SK-N-SH treated with all-trans-retinoic acid at 6 μM for 48 hours (cell line): ENCODE results near the gene CARD9.

ENCODE experiments used
- ATAC-seq: fragments of 200-7000 bp; cut with Tn5 transposase; 3 replicates; pipeline ENCODE4 v1.9.1; 2020; ENCODE audit warnings: mild to moderate bottlenecking, moderate library complexity
- ARNTL ChIP-seq: fragments of 450-650 bp; formaldehyde crosslinking; IDR thresholded peaks from 2 replicates; pipeline ENCODE4 v1.5.0; 2020; ENCODE audit warnings: low read depth, mild to moderate bottlenecking, moderate library complexity, borderline replicate concordance
- BACH2 ChIP-seq: fragments of 250-450 bp; sonication (Bioruptor Pico); IDR thresholded peaks from 2 replicates; pipeline ENCODE4 v1.9.0; 2021; ENCODE audit warnings: mild to moderate bottlenecking, borderline replicate concordance
- CREB5 ChIP-seq: fragments of 250-450 bp; sonication (Bioruptor Pico); IDR thresholded peaks from 2 replicates; pipeline ENCODE4 v1.5.1; 2020; ENCODE audit warnings: low read depth, mild to moderate bottlenecking, moderate library complexity
- CSDC2 ChIP-seq: fragments of 250-450 bp; sonication (Bioruptor Pico); IDR thresholded peaks from 2 replicates; pipeline ENCODE4 v1.5.0; 2020; ENCODE audit warnings: mild to moderate bottlenecking, moderate library complexity
- ESRRG ChIP-seq: fragments of 250-450 bp; sonication (Bioruptor Pico); IDR thresholded peaks from 2 replicates; pipeline ENCODE4 v1.6.1; 2021; ENCODE audit warnings: mild to moderate bottlenecking
- GLIS3 ChIP-seq: fragments of 250-450 bp; sonication (Bioruptor Pico); IDR thresholded peaks from 2 replicates; pipeline ENCODE4 v1.5.0; 2020; ENCODE audit warnings: mild to moderate bottlenecking, moderate library complexity
- ISL1 ChIP-seq: fragments of 250-450 bp; sonication (Bioruptor Pico); IDR thresholded peaks from 2 replicates; pipeline ENCODE4 v2.1.2; 2022; ENCODE audit warnings: mild to moderate bottlenecking, moderate library complexity
- OSR1 ChIP-seq: fragments of 250-450 bp; sonication (Bioruptor Pico); IDR thresholded peaks from 2 replicates; pipeline ENCODE4 v1.8.0; 2022; ENCODE audit warnings: moderate library complexity, mild to moderate bottlenecking, inconsistent platforms
- PPARA ChIP-seq: fragments of 250-450 bp; sonication (Bioruptor Pico); IDR thresholded peaks from 2 replicates; pipeline ENCODE4 v1.5.0; 2020; ENCODE audit warnings: mild to moderate bottlenecking, borderline replicate concordance
- SNAI2 ChIP-seq: fragments of 250-450 bp; sonication (Bioruptor Pico); IDR thresholded peaks from 2 replicates; pipeline ENCODE4 v1.5.0; 2020; ENCODE audit warnings: mild to moderate bottlenecking, moderate library complexity
- TCF4 ChIP-seq: fragments of 250-450 bp; sonication (Bioruptor Pico); IDR thresholded peaks from 2 replicates; pipeline ENCODE4 v1.8.0; 2021; ENCODE audit warnings: mild to moderate bottlenecking, moderate library complexity, borderline replicate concordance
- TOX ChIP-seq: fragments of 250-450 bp; sonication (Bioruptor Pico); IDR thresholded peaks from 2 replicates; pipeline ENCODE4 v1.8.0; 2021; ENCODE audit warnings: mild to moderate bottlenecking, moderate library complexity, borderline replicate concordance
- ZC3H10 ChIP-seq: fragments of 250-450 bp; sonication (Bioruptor Pico); IDR thresholded peaks from 2 replicates; pipeline ENCODE4 v1.5.1; 2021; ENCODE audit warnings: mild to moderate bottlenecking, moderate library complexity
- ZFP3 ChIP-seq: fragments of 250-450 bp; sonication (Bioruptor Pico); IDR thresholded peaks from 2 replicates; pipeline ENCODE4 v1.5.0; 2020; ENCODE audit warnings: mild to moderate bottlenecking, moderate library complexity
- ZFP30 ChIP-seq: fragments of 450-650 bp; formaldehyde crosslinking; IDR thresholded peaks from 2 replicates; pipeline ENCODE4 v1.5.0; 2022; ENCODE audit warnings: mild to moderate bottlenecking, moderate library complexity
- ZNF565 ChIP-seq: fragments of 450-650 bp; formaldehyde crosslinking; conservative IDR thresholded peaks from 2 replicates; pipeline ENCODE4 v1.5.0; 2020; ENCODE audit warnings: low read depth, mild to moderate bottlenecking, moderate library complexity
- ZNF70 ChIP-seq: fragments of 450-650 bp; formaldehyde crosslinking; IDR thresholded peaks from 2 replicates; pipeline ENCODE4 v1.5.0; 2020; ENCODE audit warnings: mild to moderate bottlenecking, moderate library complexity
- ZNF8 ChIP-seq: fragments of 450-650 bp; formaldehyde crosslinking; IDR thresholded peaks from 2 replicates; pipeline ENCODE4 v1.5.0; 2020; ENCODE audit warnings: mild to moderate bottlenecking, moderate library complexity
- TF ChIP-seq, protein P1 (sequence below): fragments of 250-450 bp; sonication (Bioruptor Pico); IDR thresholded peaks from 2 replicates; pipeline ENCODE4 v1.5.1; 2021; ENCODE audit warnings: mild to moderate bottlenecking, moderate library complexity
- TF ChIP-seq, protein P2 (sequence below): fragments of 250-450 bp; sonication (Bioruptor Pico); IDR thresholded peaks from 2 replicates; pipeline ENCODE4 v1.8.0; 2021; ENCODE audit warnings: low read depth, mild to moderate bottlenecking, moderate library complexity, borderline replicate concordance
- TF ChIP-seq, protein P3 (sequence below): fragments of 250-450 bp; sonication (Bioruptor Pico); IDR thresholded peaks from 2 replicates; pipeline ENCODE4 v1.5.0; 2020; ENCODE audit warnings: mild to moderate bottlenecking, moderate library complexity

CARD9 gene

DNA sequence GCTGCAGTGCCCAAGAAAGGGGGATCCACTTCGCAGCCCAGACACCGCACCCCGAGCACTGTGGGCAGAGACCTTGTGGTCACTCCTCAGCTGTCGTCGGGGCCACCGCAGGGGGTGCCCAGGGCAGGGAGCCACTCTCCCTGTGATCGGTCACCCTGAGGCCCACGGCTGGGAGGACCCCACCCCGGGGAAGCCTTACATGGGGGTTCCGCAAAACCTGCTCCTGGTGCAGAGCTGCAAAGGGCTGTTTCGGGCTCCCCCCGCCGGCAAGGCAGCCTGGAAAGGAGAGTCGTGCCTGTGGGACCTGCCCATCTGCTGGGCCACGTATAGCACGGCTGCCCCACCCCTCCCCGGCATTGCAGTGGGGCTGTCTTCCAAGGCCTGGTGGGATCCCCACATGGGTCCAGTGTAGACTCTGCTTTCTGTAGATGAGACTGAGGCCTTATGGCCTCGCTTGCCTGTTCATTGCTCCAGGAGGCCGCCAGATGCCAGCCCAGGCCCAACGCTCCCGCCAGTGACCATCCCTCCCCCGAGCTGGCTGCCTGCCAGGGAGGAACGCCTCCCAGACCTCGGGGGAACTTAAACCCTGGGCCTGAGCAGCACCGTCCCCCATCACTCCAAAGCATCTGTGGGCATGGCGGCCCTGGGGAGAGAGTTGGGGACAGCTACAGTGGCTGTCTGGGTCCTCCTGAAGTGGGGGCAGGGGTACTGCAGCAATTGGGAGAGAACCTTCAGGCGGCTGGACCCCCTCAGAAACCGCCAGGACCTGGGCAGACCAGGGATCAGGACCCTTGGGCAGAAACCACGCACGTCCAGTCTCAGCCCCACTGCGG is 8.3 kb downstream of the CARD9 start:
- no peak for ATAC-seq
- no peak for TF ChIP-seq CREB5 (CRISPR knock-in tag)
- TF ChIP-seq TCF4 (CRISPR knock-in tag), result peak; percentile 52; the same call in 1 of the 2 replicates
- no peak for TF ChIP-seq ARNTL (CRISPR knock-in tag)
- TF ChIP-seq, protein P1, sequence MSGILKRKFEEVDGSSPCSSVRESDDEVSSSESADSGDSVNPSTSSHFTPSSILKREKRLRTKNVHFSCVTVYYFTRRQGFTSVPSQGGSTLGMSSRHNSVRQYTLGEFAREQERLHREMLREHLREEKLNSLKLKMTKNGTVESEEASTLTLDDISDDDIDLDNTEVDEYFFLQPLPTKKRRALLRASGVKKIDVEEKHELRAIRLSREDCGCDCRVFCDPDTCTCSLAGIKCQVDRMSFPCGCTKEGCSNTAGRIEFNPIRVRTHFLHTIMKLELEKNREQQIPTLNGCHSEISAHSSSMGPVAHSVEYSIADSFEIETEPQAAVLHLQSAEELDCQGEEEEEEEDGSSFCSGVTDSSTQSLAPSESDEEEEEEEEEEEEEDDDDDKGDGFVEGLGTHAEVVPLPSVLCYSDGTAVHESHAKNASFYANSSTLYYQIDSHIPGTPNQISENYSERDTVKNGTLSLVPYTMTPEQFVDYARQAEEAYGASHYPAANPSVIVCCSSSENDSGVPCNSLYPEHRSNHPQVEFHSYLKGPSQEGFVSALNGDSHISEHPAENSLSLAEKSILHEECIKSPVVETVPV (CRISPR knock-in tag), result no peak
- no peak for TF ChIP-seq BACH2 (CRISPR knock-in tag)

GRCh38 chr9:136363949-136364748 is 9.3 kb downstream of the CARD9 start:
- ATAC-seq, result no peak
- TF ChIP-seq BACH2 (CRISPR knock-in tag) (no peak), TOX (CRISPR knock-in tag) (no peak), ZFP3 (no peak), ZNF565 (CRISPR knock-in tag) (no peak), ISL1 (CRISPR knock-in tag) (no peak), TCF4 (CRISPR knock-in tag) (no peak), ESRRG (CRISPR knock-in tag) (no peak), ZC3H10 (CRISPR knock-in tag) (no peak), CSDC2 (CRISPR knock-in tag) (no peak), OSR1 (CRISPR knock-in tag) (no peak), PPARA (CRISPR knock-in tag) (no peak), GLIS3 (CRISPR knock-in tag) (no peak), SNAI2 (CRISPR knock-in tag) (no peak), ZNF8 (no peak)
- TF ChIP-seq, protein P1 (CRISPR knock-in tag), result no peak

- TF ChIP-seq ARNTL (CRISPR knock-in tag), result 0 out of 2 replicates have a peak, but pooled peaks have one; percentile 30
- TF ChIP-seq ZFP3, result no peak
- TF ChIP-seq, protein P2, sequence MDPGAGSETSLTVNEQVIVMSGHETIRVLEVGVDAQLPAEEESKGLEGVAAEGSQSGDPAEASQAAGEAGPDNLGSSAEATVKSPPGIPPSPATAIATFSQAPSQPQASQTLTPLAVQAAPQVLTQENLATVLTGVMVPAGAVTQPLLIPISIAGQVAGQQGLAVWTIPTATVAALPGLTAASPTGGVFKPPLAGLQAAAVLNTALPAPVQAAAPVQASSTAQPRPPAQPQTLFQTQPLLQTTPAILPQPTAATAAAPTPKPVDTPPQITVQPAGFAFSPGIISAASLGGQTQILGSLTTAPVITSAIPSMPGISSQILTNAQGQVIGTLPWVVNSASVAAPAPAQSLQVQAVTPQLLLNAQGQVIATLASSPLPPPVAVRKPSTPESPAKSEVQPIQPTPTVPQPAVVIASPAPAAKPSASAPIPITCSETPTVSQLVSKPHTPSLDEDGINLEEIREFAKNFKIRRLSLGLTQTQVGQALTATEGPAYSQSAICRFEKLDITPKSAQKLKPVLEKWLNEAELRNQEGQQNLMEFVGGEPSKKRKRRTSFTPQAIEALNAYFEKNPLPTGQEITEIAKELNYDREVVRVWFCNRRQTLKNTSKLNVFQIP (CRISPR knock-in tag), result peak; percentile 73; the same call in 1 of the 2 replicates
- no peak for TF ChIP-seq CSDC2 (CRISPR knock-in tag)
- TF ChIP-seq TCF4 (CRISPR knock-in tag), result no peak
- TF ChIP-seq ZC3H10 (CRISPR knock-in tag), result peak; percentile 10; the same call in 1 of the 2 replicates
- no peak for TF ChIP-seq CREB5 (CRISPR knock-in tag)
- 0 out of 2 replicates have a peak, but pooled peaks have one; percentile 12 for TF ChIP-seq ZNF70 (CRISPR knock-in tag)
- TF ChIP-seq, protein P3, sequence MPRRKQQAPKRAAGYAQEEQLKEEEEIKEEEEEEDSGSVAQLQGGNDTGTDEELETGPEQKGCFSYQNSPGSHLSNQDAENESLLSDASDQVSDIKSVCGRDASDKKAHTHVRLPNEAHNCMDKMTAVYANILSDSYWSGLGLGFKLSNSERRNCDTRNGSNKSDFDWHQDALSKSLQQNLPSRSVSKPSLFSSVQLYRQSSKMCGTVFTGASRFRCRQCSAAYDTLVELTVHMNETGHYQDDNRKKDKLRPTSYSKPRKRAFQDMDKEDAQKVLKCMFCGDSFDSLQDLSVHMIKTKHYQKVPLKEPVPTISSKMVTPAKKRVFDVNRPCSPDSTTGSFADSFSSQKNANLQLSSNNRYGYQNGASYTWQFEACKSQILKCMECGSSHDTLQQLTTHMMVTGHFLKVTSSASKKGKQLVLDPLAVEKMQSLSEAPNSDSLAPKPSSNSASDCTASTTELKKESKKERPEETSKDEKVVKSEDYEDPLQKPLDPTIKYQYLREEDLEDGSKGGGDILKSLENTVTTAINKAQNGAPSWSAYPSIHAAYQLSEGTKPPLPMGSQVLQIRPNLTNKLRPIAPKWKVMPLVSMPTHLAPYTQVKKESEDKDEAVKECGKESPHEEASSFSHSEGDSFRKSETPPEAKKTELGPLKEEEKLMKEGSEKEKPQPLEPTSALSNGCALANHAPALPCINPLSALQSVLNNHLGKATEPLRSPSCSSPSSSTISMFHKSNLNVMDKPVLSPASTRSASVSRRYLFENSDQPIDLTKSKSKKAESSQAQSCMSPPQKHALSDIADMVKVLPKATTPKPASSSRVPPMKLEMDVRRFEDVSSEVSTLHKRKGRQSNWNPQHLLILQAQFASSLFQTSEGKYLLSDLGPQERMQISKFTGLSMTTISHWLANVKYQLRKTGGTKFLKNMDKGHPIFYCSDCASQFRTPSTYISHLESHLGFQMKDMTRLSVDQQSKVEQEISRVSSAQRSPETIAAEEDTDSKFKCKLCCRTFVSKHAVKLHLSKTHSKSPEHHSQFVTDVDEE (CRISPR knock-in tag), result no peak
- TF ChIP-seq ZFP30 (CRISPR knock-in tag), result no peak
- no peak for TF ChIP-seq ZNF565 (CRISPR knock-in tag)
- no peak for TF ChIP-seq ESRRG (CRISPR knock-in tag)
- ATAC-seq, result peak; percentile 85
These were observed 10.1 kb downstream of the CARD9 start, which contains the start of gene DNLZ for GRCh38 chr9:136363106-136363948. Gene DNLZ (minus strand): TSS chr9:136363744. CDS start chr9:136363714, 30 bp downstream.
